HT1080 (cell line): ENCODE measurements around the gene CEP120. TPM values are rescaled to one million over a fixed set of nuclear protein-coding genes. Genes with fewer than 3 reads are reported as not detected.

ENCODE experiments used
- DNase-seq: peaks from one replicate; pipeline ENCODE4 v3.0.0-alpha.2; 2015; ENCODE audit warnings: low read depth
- total RNA-seq: library from RNA; depleted of rRNA; stranded (reverse); fragments of >200 nt; shearing (Covaris generic); gene quantifications from 2 replicates; pipeline ENCODE4 v1.2.3, GENCODE V29; 2014; rRNA removed

Gene CEP120
- total RNA-seq, 1 experiment from 2014 or later, result 12.4 TPM

DNA sequence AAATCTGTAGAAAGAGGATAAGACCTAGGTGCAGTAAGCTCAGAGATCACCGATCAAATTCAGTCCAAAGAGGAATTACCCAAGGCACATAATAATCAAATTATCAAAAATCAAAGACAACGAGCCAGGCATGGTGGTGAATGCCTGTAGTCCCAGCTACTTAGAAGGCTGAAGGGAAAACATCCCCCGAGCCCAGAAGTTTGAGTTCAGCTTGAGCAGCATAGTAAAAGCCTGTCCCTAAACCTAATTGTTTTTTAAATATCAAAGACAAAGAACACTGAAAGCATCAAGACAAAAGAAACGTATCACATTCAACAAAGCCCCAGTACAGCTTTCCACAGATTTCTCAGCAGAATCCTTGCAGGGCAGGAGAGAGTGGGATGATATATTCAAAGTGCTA lies 122.9 kb downstream of the CEP120 start:
- no peak for DNase-seq

- no peak for DNase-seq
These were observed 124.1 kb downstream of the CEP120 start for GRCh38 chr5:123299136-123299535.

GRCh38 chr5:123298335-123299030 lies 124.7 kb downstream of the CEP120 start:
- DNase-seq, result no peak

DNA sequence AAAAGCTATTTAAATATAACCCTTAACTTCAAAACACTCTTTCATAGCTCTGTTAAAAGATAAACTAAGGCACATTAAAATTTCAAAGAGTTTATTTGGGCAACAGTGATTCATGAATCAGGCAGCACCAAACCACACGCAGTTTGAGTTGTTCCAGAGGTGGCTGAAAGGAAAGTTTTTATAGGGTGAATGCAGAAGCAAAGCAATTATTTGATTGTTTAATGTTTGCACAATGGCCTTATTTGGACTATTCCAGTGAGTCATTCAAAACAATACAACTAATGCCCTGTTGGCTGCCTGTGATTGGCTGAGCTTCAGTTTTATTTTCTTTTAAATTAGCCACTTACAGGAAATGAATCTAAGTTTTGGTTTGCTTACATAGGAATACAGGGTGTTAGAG lies 125.3 kb downstream of the CEP120 start:
- DNase-seq, result peak; percentile 45

GRCh38 chr5:123297198-123297831 lies 125.9 kb downstream of the CEP120 start:
- DNase-seq, result no peak

Other genes with a start within 250 kb of the CEP120 start
- 42.3 and 60.1 TPM in 2 replicates for gene CSNK1G3, start 88.8 kb upstream of the CEP120 start, total RNA-seq